ENCODE measurements around the gene LMTK3.
"Not testable (repeated sequence)": the region's sequence is repeated elsewhere in the genome, so short reads cannot be mapped to it uniquely, and the experiment has no call there.

Gene LMTK3

GRCh38 chr19:48530770-48531169, 19.1 kb upstream of the LMTK3 start:
- peak overlapping the region; percentile 94 for H3K27ac ChIP-seq
- TF ChIP-seq ZFX (IDR thresholded peaks at IDR 0.05): no peak
- TF ChIP-seq CTCF (conservative IDR thresholded peaks at IDR 0.05): no peak

GRCh38 chr19:48530066-48530720, 18.6 kb upstream of the LMTK3 start:
- peak overlapping the region; percentile 94 for H3K27ac ChIP-seq
- no peak for TF ChIP-seq CTCF (conservative IDR thresholded peaks at IDR 0.05)
- TF ChIP-seq ZFX (IDR thresholded peaks at IDR 0.05): no peak

GRCh38 chr19:48529156-48529555, 17.5 kb upstream of the LMTK3 start:
- H3K27ac ChIP-seq: peak overlapping the region; percentile 21; the same call in 1 of the 2 replicates
- TF ChIP-seq ZFX (IDR thresholded peaks at IDR 0.05): no peak
- no peak for TF ChIP-seq CTCF (conservative IDR thresholded peaks at IDR 0.05)

- TF ChIP-seq CTCF (conservative IDR thresholded peaks at IDR 0.05): no peak
- no peak for TF ChIP-seq ZFX (IDR thresholded peaks at IDR 0.05)
- H3K27ac ChIP-seq: no peak overlapping the region
Observed at GRCh38 chr19:48524732-48525131, 13.1 kb upstream of the LMTK3 start.

- TF ChIP-seq CTCF (conservative IDR thresholded peaks at IDR 0.05) (no peak), ZFX (IDR thresholded peaks at IDR 0.05) (no peak)
- H3K27ac ChIP-seq: no peak overlapping the region
Observed at GRCh38 chr19:48524221-48524620, 12.6 kb upstream of the LMTK3 start.

GRCh38 chr19:48520134-48520533, 8.5 kb upstream of the LMTK3 start:
- H3K27ac ChIP-seq: no peak overlapping the region
- TF ChIP-seq ZFX (IDR thresholded peaks at IDR 0.05) (no peak), CTCF (conservative IDR thresholded peaks at IDR 0.05) (no peak)

GRCh38 chr19:48519426-48519825, 7.8 kb upstream of the LMTK3 start:
- not testable (repeated sequence) for H3K27ac ChIP-seq

- H3K27ac ChIP-seq: no peak overlapping the region
- TF ChIP-seq ZFX (IDR thresholded peaks at IDR 0.05) (no peak), CTCF (conservative IDR thresholded peaks at IDR 0.05) (no peak)
Observed at GRCh38 chr19:48518207-48518606, 6.6 kb upstream of the LMTK3 start.

Data from C4-2B (cell line).